NK-92 treated with Interleukin-12 subunit alpha and Interleukin-12 subunit beta, amount 100 ng/mL, for 24 hours (cell line): Measurements from ENCODE around the gene BEX2.
"Not testable (repeated sequence)": the region's sequence is repeated elsewhere in the genome, so short reads cannot be mapped to it uniquely, and the experiment has no call there.

Source experiments
- DNase-seq: peaks from one replicate; lab custom pipeline; 2025; lab: John Stamatoyannopoulos, UW

BEX2 gene

GRCh38 chrX:103310555-103311398, at the start of gene BEX2:
Gene BEX2 (minus strand): TSS chrX:103310990. CDS start chrX:103309976, 1,014 bp downstream.
- DNase-seq, result no peak

DNA sequence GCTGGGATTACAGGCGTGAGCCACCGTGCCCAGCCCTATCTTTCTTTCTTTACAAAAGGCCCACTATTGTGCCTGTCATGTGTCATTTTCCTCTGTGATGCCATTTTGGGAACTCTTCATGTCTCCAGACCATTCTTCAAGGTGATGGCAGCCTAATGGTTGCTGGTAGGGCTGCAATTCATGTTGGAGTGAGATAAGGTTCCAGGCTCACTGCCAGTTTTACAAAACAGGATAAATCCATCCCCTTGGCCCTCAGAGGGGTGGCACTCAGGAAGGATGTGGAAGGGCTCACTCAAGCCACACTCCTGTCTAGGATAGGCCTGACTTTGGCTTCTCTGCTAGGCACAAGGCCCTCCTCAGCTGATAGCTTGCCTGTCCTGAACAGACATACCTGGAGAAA, 49.3 kb upstream of the BEX2 start:
- no peak for DNase-seq

DNA sequence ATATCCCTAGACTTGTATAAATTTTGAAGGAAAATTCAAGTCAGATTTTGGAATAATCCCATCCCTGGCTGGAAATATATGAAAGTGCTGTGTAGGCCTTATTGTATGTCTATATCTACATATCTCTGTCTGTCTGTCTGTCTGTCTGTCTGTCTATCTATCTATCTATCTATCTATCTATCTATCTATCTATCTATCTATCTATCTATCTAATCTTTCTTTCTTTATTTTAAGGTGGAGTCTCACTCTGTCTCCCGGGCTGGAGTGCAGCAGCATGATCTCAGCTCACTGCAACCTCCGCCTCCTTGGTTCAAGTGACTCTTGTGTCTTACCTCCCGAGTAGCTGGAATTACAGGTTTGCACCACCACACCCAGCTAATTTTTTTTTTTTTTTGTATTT, 48.8 kb upstream of the BEX2 start:
- not testable (repeated sequence) for DNase-seq

DNA sequence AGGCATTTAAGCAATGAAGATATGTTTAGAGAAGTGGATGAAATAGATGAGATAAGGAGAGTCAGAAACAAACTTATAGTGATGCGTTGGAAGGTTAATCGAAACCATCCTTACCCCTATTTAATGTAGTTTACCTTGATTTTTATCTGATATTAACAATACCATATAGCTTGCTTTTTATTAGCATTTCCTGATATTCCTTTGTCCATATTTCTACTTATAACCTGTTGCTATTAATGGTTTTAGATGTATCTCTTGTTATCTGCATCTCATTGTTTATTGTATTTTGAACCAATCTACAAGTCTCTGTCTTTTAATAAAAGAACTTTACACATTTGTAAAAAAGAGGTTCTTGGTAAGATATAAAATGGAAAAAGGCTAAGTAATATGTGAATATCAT, 47.1 kb upstream of the BEX2 start:
- DNase-seq, result no peak

- no peak for DNase-seq
Observed at GRCh38 chrX:103356858-103357257, 46.1 kb upstream of the BEX2 start.

DNA sequence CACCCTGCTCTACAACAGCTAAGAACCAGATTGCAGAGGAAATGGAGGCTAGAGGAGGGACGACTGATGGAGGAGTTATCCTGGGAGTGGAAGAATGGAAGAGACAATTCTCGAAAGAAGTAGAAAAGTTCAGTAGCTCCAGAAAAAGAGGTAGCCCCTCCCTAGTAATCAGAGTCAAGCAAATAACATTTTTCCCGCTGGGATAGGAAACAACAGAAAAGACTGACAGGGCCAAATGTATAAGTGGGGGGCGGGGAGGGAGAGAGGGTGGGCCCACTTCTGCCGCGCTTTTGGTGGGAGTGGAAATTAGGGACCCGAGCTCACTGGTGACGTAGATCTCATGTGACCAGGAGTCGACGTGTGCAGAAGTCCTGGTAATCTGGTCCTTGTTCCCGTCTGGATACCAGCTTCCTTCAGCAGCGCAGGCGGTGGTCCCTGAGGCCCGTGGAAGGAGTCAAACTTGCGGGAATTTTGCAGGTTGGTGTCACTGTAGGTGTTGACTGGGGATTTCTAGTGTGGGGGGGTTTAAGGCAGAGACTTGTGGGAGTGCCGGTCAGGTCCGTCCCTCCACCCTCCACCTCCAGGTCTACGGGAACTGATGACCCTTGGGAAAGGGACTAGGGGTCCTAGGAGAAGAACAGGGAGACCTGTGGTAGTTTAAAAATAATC, 45.5 kb upstream of the BEX2 start, which contains the start of gene TCEAL9:
TCEAL9 (plus strand) TSS at position 377 of the 669 bp plus-strand sequence. CDS start 1,179 bp downstream, outside the sequence.
- DNase-seq, result no peak

DNA sequence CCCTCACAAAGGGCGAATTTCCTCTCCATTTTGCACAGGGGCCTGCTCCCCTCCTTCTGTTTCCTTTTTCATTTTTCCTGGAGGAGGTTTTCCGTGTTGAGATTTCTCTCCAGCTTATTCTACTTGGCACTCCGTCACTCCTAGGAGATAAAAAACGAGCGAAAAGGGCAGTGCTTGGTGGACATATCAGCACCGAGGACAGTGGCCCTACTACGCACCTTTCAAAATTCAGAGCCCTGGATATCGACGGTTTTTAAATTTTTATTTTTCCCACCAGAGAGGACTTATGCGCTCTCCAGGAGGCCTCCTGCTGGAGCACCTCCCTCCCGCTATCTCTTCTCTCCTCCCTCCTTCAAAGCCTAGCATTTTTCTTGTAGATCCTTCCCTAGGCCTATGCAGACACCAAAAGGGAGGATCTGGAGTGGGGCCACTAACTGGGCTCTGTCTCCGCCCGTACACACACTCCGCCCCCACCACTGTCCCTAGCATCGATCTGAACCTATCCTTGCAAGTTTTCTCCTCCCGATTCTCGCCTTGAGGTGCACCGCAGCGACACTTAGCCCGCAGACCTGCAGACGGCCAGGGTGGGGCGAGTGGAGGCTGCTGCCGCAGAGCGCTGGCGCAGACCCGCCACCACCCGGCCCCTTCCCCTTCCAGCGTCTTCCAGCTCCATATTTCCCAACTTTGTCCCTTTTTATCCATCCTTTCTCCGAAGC, 37.0 kb upstream of the BEX2 start:
- DNase-seq, result no peak

GRCh38 chrX:103344606-103345005, 33.8 kb upstream of the BEX2 start:
- no peak for DNase-seq

DNA sequence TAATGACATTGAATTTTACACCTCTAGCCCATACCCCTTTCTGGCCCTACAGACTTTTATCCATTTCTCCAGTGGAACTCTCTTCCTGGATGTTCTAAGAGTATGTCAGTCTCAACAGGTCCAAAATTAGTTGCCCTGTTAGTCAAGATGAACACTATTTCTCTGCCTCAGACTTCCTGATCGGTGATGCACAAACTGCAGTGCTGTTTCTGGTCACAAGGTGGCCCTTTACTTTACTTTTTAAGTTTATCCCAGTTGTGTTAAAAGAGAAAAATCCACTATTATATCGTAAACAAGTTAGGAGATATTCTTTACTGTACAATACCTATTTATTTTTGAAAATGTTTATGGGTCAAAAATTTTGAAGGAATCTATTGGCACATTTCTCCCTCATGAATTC, 32.3 kb upstream of the BEX2 start:
- peak; percentile 0 for DNase-seq

DNA sequence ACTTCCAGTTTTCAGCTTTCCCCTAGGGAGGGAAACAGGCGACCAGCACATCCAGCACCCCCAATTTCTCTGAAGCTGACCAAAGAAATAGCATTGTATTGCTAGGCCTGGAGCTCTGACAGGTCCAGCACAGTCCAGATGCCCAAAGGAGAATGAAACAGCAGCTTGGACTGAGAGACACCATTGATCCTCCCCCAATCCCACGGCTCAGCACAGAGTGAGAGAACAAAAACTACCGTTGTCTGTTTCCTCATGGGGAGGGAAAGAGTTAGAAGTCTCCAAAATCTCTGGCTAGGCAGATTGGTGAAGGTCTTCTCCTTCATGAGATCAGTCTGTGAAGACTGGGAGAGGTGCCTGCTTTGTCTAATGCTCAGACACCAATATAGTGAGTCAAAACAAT, 27.9 kb upstream of the BEX2 start:
- no peak for DNase-seq

- DNase-seq, result no peak
Observed at GRCh38 chrX:103330681-103331288, 20.0 kb upstream of the BEX2 start.

GRCh38 chrX:103329991-103330390, 19.2 kb upstream of the BEX2 start, which contains the start of gene TCEAL7:
Gene TCEAL7 (plus strand): TSS chrX:103330239. CDS start chrX:103331404, 1,165 bp downstream.
- DNase-seq, result no peak

GRCh38 chrX:103311399-103311780, 600 bp upstream of the BEX2 start:
- DNase-seq, result no peak

- no peak for DNase-seq
Observed at GRCh38 chrX:103309860-103310554, 783 bp downstream of the BEX2 start.

- not testable (repeated sequence) for DNase-seq
Observed at GRCh38 chrX:103305666-103306065, 5.1 kb downstream of the BEX2 start.

DNA sequence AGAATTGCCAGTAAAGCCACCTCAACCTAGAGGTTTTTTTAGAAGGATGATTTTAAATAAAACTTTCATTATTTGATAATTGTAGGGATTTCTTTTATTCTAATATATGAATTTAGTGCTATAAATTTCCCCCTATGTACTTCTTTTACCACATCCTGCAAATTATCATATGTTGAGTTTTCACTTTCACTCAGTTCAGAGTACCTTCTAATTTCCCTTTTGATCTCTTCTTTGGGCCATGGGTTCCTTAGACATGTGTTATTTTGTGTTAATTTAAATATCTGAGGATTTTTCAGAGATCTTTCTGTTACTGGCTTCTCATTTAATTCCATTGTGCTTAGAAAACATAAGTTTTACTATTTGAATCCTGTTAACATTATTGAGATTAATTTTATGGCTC, 6.1 kb downstream of the BEX2 start:
- no peak for DNase-seq

DNA sequence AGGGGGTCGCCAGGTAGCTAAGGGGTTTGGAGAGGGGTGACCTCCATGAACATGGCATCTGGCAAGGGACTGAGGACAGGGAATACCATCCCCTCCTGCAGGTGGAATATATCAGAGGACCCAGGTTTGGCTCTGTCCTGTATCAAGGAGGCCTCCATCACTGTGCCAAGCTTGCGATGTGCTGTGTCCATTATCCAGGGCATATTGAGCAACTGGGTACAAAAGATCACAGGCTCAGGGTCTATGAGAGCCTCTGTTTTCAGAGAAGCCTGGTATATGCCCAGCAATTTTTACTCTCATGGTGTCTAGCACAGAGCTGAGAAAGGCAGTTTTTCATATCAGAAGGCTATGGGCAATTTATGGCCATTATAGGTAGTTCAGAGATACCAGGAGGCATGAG, 17.7 kb downstream of the BEX2 start:
- DNase-seq, result no peak

DNA sequence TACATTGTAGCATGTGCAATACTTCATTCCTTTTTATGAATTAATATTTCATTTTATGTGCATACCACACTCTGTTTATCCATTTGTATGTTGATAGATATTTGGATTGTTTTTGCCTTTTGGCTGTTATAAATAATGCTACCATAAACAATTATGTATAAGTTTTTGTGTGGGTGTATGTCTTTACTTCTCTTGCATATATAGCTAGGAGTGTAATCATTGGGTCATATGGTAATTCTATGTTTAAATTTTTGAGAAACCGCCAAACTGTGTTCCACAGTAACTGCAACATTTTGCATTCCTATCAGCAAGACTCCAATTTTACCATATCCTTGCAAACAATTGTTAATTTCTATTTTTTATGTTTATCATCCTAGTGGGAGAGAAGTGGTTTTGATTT, 31.2 kb downstream of the BEX2 start:
- no peak for DNase-seq

- DNase-seq, result no peak
Observed at GRCh38 chrX:103276581-103277002, 34.2 kb downstream of the BEX2 start, which contains the start of gene TCEAL5. Gene TCEAL5 (minus strand): TSS chrX:103276750. CDS start chrX:103274563, 2,187 bp downstream.

DNA sequence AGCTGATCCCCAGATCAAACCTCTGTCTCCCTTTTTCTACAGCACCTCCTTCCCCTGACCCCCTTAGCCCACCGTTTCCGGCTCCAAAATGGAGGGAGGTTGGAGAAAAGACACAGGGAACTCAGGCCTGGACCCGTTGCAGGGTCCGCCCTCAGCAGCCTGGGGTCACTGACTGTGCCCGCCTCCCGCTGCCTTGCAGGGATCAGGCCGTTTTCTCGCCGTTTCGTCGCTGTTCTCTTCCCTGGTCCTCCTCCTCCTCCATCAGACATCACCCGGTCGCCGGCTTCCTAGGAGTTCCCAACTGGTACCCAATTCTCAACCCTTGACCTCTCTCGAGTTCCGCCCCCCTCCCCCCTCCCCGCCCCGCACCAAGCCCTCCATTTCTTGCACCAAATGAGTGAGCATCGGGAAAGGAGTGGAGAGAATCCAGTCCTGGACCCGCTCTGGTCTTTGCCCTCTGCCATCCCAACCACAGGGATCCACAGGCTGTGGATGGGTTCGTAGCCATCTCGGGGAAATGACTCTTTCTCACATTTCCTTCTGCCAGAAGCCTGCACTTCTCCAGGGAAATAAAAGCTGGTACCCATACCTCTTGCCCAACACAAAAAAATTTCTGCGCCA, 34.7 kb downstream of the BEX2 start:
- no peak for DNase-seq

- no peak for DNase-seq
Observed at GRCh38 chrX:103274284-103274683, 36.5 kb downstream of the BEX2 start.
